H1 (cell line): ENCODE results near the gene GPNMB. TPM values are rescaled to one million over a fixed set of nuclear protein-coding genes. Genes with fewer than 3 reads are reported as not detected.

Experiments used
- CTCF ChIA-PET: fragments of 300-600 bp; sonication (Branson Sonifier 250); formaldehyde crosslinking; loops from one replicate; lab custom pipeline; 2021; ENCODE audit not compliant: partially characterized antibody; lab: Charles Lee
- POLR2A ChIA-PET: fragments of 300-600 bp; sonication (Branson Sonifier 250); formaldehyde crosslinking; loops from one replicate; lab custom pipeline; 2021; ENCODE audit warnings: inconsistent platforms; ENCODE audit not compliant: partially characterized antibody; lab: Charles Lee
- DNase-seq, 2 experiments: peaks; one replicate each; pipeline versions ENCODE4 v3.0.0 to v3.0.0-alpha.2; 2010 to 2022; ENCODE audit warnings: low spot score in 2 of 2, low read depth in 1 of 2, mixed read lengths in 1 of 2
- FAIRE-seq: peaks from 2 replicates; lab custom pipeline; 2011; peaks lifted over from hg19 to GRCh38; lab: Jason Lieb, UNC
- H2AFZ ChIP-seq: 2 replicates; pipeline ENCODE4 v1.8.1; 2012; ENCODE audit warnings: low read length, inconsistent platforms
- H2AK5ac ChIP-seq: 2 replicates; pipeline ENCODE4 v1.6.1; 2013; ENCODE audit warnings: low read depth, low read length
- H2BK120ac ChIP-seq: replicated peaks from 2 replicates; pipeline ENCODE3; 2013; ENCODE audit warnings: low read depth, low read length, inconsistent platforms
- H2BK12ac ChIP-seq: 2 replicates; pipeline ENCODE4 v1.6.1; 2013; ENCODE audit warnings: low read depth, low read length
- H2BK15ac ChIP-seq: 2 replicates; pipeline ENCODE4 v1.6.1; 2013; ENCODE audit warnings: low read length
- H2BK20ac ChIP-seq: 2 replicates; pipeline ENCODE4 v1.6.1; 2013; ENCODE audit warnings: low read length
- H2BK5ac ChIP-seq: 2 replicates; pipeline ENCODE4 v1.6.1; 2013; ENCODE audit warnings: low read depth, low read length
- H3K14ac ChIP-seq: 2 replicates; pipeline ENCODE4 v1.6.1; 2013; ENCODE audit warnings: inconsistent platforms; ENCODE audit not compliant: insufficient read length
- H3K18ac ChIP-seq: 2 replicates; pipeline ENCODE4 v1.6.1; 2013; ENCODE audit warnings: low read length; ENCODE audit errors: extremely low read depth
- H3K23ac ChIP-seq: 2 replicates; pipeline ENCODE4 v1.6.1; 2013; ENCODE audit warnings: inconsistent platforms; ENCODE audit not compliant: insufficient read length
- H3K23me2 ChIP-seq: 2 replicates; pipeline ENCODE4 v1.6.1; 2013; ENCODE audit warnings: low read depth, low read length
- H3K27ac ChIP-seq: 2 replicates; pipeline ENCODE4 v1.6.1; 2011; ENCODE audit warnings: low read depth, low read length, inconsistent platforms
- H3K27me3 ChIP-seq, 4 experiments: replicated peaks in 1 of 4; 1 replicate in 1 of 4; 2 replicates in 3 of 4; pipeline versions ENCODE4 v1.6.1 to v1.8.1; 2011 to 2013; ENCODE audit warnings: low read length in 3 of 4, mild to moderate bottlenecking in 3 of 4, inconsistent platforms in 2 of 4, mixed read lengths in 2 of 4, moderate library complexity in 1 of 4; ENCODE audit not compliant: control insufficient read depth in 3 of 4, insufficient read depth in 3 of 4; ENCODE audit errors: extremely low read depth in 1 of 4
- H3K36me3 ChIP-seq, 4 experiments: 2 replicates each; pipeline versions ENCODE4 v1.6.1 to v1.8.1; 2011 to 2013; ENCODE audit warnings: mild to moderate bottlenecking in 4 of 4, low read length in 3 of 4, moderate library complexity in 2 of 4, control low read depth in 1 of 4, inconsistent platforms in 1 of 4; ENCODE audit not compliant: insufficient read depth in 4 of 4, control insufficient read depth in 2 of 4
- H3K4ac ChIP-seq: replicated peaks from 2 replicates; pipeline ENCODE3; 2013; ENCODE audit warnings: low read length, low read depth, mixed read lengths, inconsistent platforms; ENCODE audit not compliant: insufficient read length
- H3K4me1 ChIP-seq, 4 experiments: replicated peaks in 1 of 4; 1 replicate in 1 of 4; 2 replicates in 3 of 4; pipeline versions ENCODE4 v1.6.1 to v1.8.1; 2011 to 2013; ENCODE audit warnings: low read length in 3 of 4, inconsistent platforms in 2 of 4, mixed read lengths in 1 of 4; ENCODE audit not compliant: insufficient read depth in 4 of 4, control insufficient read depth in 3 of 4
- H3K4me2 ChIP-seq, 2 experiments: 2 replicates each; pipeline versions ENCODE4 v1.6.1 to v1.8.1; 2011 to 2013; ENCODE audit warnings: low read depth in 2 of 2, low read length in 2 of 2, control low read depth in 1 of 2, inconsistent platforms in 1 of 2, mild to moderate bottlenecking in 1 of 2; ENCODE audit not compliant: insufficient read depth in 1 of 2
- H3K4me3 ChIP-seq, 4 experiments: fragments of 200-600, 300-600 bp in 1 of 4; sonication (generic), shearing (Covaris generic), sonication (Bioruptor Twin) in 1 of 4; 2 replicates each; pipeline versions ENCODE4 v1.5.1 to v1.8.1; 2011 to 2016; ENCODE audit warnings: low read length in 4 of 4, low read depth in 3 of 4, control low read depth in 2 of 4, inconsistent platforms in 2 of 4, mild to moderate bottlenecking in 2 of 4, mixed read lengths in 1 of 4, moderate library complexity in 1 of 4; ENCODE audit not compliant: insufficient read depth in 2 of 4; ENCODE audit errors: extremely low read depth in 1 of 4
- H3K56ac ChIP-seq: replicated peaks from 2 replicates; pipeline ENCODE3; 2013; ENCODE audit warnings: low read depth, mild to moderate bottlenecking, mixed read lengths, low read length, inconsistent platforms; ENCODE audit not compliant: insufficient read length
- H3K79me1 ChIP-seq: 2 replicates; pipeline ENCODE4 v1.6.1; 2013; ENCODE audit warnings: low read depth, low read length, control low read depth
- H3K79me2 ChIP-seq, 2 experiments: 2 replicates each; pipeline versions ENCODE4 v1.6.1 to v1.8.1; 2012 to 2013; ENCODE audit warnings: low read length in 2 of 2, mild to moderate bottlenecking in 2 of 2, inconsistent platforms in 1 of 2; ENCODE audit not compliant: insufficient read depth in 2 of 2, control insufficient read depth in 1 of 2
- H3K9ac ChIP-seq, 4 experiments: replicated peaks in 1 of 4; 1 replicate in 1 of 4; 2 replicates in 3 of 4; pipeline versions ENCODE4 v1.6.1 to v1.8.1; 2011 to 2013; ENCODE audit warnings: low read depth in 3 of 4, low read length in 3 of 4, control low read depth in 2 of 4, mild to moderate bottlenecking in 2 of 4, moderate library complexity in 2 of 4, inconsistent platforms in 1 of 4; ENCODE audit errors: extremely low read depth in 1 of 4
- H3K9me3 ChIP-seq, 2 experiments: 2 replicates each; pipeline versions ENCODE4 v1.6.1 to v1.8.1; 2012 to 2013; ENCODE audit warnings: mild to moderate bottlenecking in 2 of 2, moderate library complexity in 2 of 2, control low read depth in 1 of 2, inconsistent platforms in 1 of 2, low read depth in 1 of 2, low read length in 1 of 2, mixed read lengths in 1 of 2; ENCODE audit not compliant: insufficient read depth in 2 of 2
- H4K20me1 ChIP-seq, 2 experiments: replicated peaks in 1 of 2; 2 replicates each; pipeline versions ENCODE3 to v1.8.1; 2011 to 2013; ENCODE audit warnings: inconsistent platforms in 2 of 2, low read length in 2 of 2, mild to moderate bottlenecking in 1 of 2; ENCODE audit not compliant: insufficient read depth in 2 of 2, control insufficient read depth in 1 of 2
- H4K5ac ChIP-seq: 2 replicates; pipeline ENCODE4 v1.6.1; 2013; ENCODE audit warnings: low read length, low read depth, mixed read lengths, inconsistent platforms; ENCODE audit not compliant: insufficient read length
- H4K8ac ChIP-seq: 2 replicates; pipeline ENCODE4 v1.8.0; 2013; ENCODE audit warnings: mild to moderate bottlenecking, moderate library complexity, low read length, inconsistent platforms; ENCODE audit not compliant: insufficient read depth; ENCODE audit errors: extremely low read depth
- H4K91ac ChIP-seq: replicated peaks from 2 replicates; pipeline ENCODE3; 2013; ENCODE audit warnings: low read length, mixed read lengths, inconsistent platforms; ENCODE audit not compliant: insufficient read length
- CEBPB ChIP-seq: IDR thresholded peaks from 2 replicates; pipeline ENCODE4 v1.6.1; 2012; ENCODE audit warnings: low read depth, low read length
- JUND ChIP-seq: IDR thresholded peaks from 2 replicates; pipeline ENCODE4 v1.6.1; 2011; ENCODE audit warnings: mild to moderate bottlenecking, improper control_type of control experiment, low read length
- RAD21 ChIP-seq, 2 experiments: IDR thresholded peaks in 1 of 2; conservative IDR thresholded peaks in 1 of 2; 2 replicates each; pipeline ENCODE4 v1.6.1; 2011; ENCODE audit warnings: low read depth in 2 of 2, low read length in 2 of 2, improper control_type of control experiment in 1 of 2, inconsistent platforms in 1 of 2, mild to moderate bottlenecking in 1 of 2, moderate library complexity in 1 of 2
- WGBS, 2 experiments: shearing (Covaris generic) in 1 of 2; methylation state at CpG; one replicate each; pipeline versions ENCODE4 v1.1.6 to v1.1.7; 2013 to 2015; ENCODE audit warnings: low lambda C conversion rate in 2 of 2, mixed read lengths in 2 of 2, inconsistent platforms in 1 of 2, low coverage in 1 of 2, missing lambda C conversion rate in 1 of 2; ENCODE audit not compliant: insufficient replicate concordance in 2 of 2, insufficient coverage in 1 of 2, insufficient read length in 1 of 2; ENCODE audit errors: extremely low coverage in 1 of 2, missing lambda C conversion rate in 1 of 2; 5-methylcytosine and 5-hydroxymethylcytosine counted together
- polyA plus RNA-seq, 7 experiments: library from polyadenylated mRNA; depleted of rRNA in 3 of 7; stranded (reverse) in 5 of 7; unstranded in 2 of 7; fragments of >200 nt in 5 of 7; fragments of 200-250 nt in 2 of 7; gene quantifications; 1 replicate in 5 of 7; 2 replicates in 1 of 7; 4 replicates in 1 of 7; pipeline versions ENCODE4 v1.2.1 to v1.2.3, GENCODE V29; 2011 to 2013; ENCODE audit warnings: missing spikeins in 2 of 7, mixed read lengths in 2 of 7
- total RNA-seq: library from RNA; stranded (reverse); fragmentation: NEBNext Ultra II Directional; extraction: Animal tissue kit (Norgen Biotek cat#: 25700); gene quantifications from 2 replicates; pipeline ENCODE4 v1.2.1, GENCODE V29; 2021
- TF ChIP-seq, protein P1 (sequence below), 3 experiments: IDR thresholded peaks; 1 replicate in 2 of 3; 2 replicates in 1 of 3; pipeline versions ENCODE4 v1.5.1 to v1.6.1; 2011; ENCODE audit warnings: low read length in 3 of 3, mild to moderate bottlenecking in 3 of 3, inconsistent platforms in 2 of 3, low read depth in 1 of 3, moderate library complexity in 1 of 3; ENCODE audit not compliant: insufficient read depth in 1 of 3; ENCODE audit errors: control extremely low read depth in 1 of 3

The GPNMB gene
- total and polyA plus RNA-seq, 2 of the 8 experiments (the other 6 are each of a cell fraction or from before 2014, with no cell fraction given), result 1.1 to 1.4 TPM

DNA sequence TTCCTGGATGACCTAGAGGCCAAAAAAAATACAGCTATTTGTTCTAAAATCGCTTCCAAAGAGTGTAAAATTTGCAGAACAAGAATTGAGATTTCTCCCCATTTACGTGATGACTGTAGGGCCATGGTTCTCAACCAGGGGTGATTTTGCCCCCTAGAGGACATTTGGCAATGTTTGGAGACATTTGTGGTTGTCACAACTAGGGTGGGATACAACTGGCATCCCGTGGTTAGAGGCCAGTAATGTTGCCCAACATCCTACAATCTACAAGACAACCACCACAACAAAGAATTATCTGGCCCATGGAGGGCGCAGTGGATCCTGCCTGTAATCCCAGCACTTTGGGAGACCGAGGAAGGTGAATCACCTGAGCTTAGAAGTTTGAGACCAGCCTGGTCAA is 29.8 kb downstream of the GPNMB start:
- FAIRE-seq, result no peak
- Histone ChIP-seq H4K20me1 (no peaks in the 10 kb centered on the region), H3K79me2 (no peaks in the 10 kb centered on the region), H3K4me1 (peaks cover 0 to 3% (median 0%) of the 10 kb centered on the region in 4 experiments; a peak in 1 of 7 replicates), H2BK5ac (no peak overlapping the region), H3K9ac (no peak overlapping the region), H2BK12ac (no peak overlapping the region), H3K23me2 (no peaks in the 10 kb centered on the region), H3K27me3 (no peaks in the 10 kb centered on the region)
- peak in 1 of 2 experiments; percentile 17 for DNase-seq
- CTCF ChIA-PET, result interaction anchor here (0.6 to 14.1 kb wide), 25 partner anchors 9 to 458 kb away, joined by 3 to 241 read pairs (median 4); partner anchors contain the start of genes MALSU1 and STK31
- peak in 1 of 2 experiments; percentile 41; a peak in 1 of 4 replicates for TF ChIP-seq RAD21 (IDR thresholded peaks at IDR 0.05 in 1 of 2, conservative IDR thresholded peaks at IDR 0.05 in 1 of 2; ENCODE audit: low read depth in 2 of 2, low read length in 2 of 2)
- TF ChIP-seq, protein P1, sequence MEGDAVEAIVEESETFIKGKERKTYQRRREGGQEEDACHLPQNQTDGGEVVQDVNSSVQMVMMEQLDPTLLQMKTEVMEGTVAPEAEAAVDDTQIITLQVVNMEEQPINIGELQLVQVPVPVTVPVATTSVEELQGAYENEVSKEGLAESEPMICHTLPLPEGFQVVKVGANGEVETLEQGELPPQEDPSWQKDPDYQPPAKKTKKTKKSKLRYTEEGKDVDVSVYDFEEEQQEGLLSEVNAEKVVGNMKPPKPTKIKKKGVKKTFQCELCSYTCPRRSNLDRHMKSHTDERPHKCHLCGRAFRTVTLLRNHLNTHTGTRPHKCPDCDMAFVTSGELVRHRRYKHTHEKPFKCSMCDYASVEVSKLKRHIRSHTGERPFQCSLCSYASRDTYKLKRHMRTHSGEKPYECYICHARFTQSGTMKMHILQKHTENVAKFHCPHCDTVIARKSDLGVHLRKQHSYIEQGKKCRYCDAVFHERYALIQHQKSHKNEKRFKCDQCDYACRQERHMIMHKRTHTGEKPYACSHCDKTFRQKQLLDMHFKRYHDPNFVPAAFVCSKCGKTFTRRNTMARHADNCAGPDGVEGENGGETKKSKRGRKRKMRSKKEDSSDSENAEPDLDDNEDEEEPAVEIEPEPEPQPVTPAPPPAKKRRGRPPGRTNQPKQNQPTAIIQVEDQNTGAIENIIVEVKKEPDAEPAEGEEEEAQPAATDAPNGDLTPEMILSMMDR (IDR thresholded peaks at IDR 0.05; ENCODE audit: control extremely low read depth in 1 of 3, insufficient read depth in 1 of 3, low read depth in 1 of 3, low read length in 3 of 3), result peak in 2 of 3 experiments; percentile 53 to 55; a peak in 3 of 4 replicates
- TF ChIP-seq JUND, result no peak
- TF ChIP-seq CEBPB, result peak; percentile 87
- TF ChIP-seq, all 59 proteins: peak for 3
- Histone ChIP-seq H3K9me3 (no peaks in the 10 kb centered on the region), H4K8ac (no peak overlapping the region), H2AK5ac (no peak overlapping the region), H4K91ac (no peak overlapping the region), H2AFZ (no peak overlapping the region), H3K27ac (no peak overlapping the region), H3K23ac (no peak overlapping the region), H3K56ac (no peak overlapping the region), H3K4me3 (no peak overlapping the region), H3K4ac (no peak overlapping the region), H2BK15ac (no peak overlapping the region), H2BK20ac (no peak overlapping the region), H3K18ac (no peak overlapping the region), H3K14ac (no peak overlapping the region), H3K79me1 (no peaks in the 10 kb centered on the region), H3K36me3 (no peaks in the 10 kb centered on the region), H2BK120ac (no peak overlapping the region), H4K5ac (no peak overlapping the region), H3K4me2 (no peak overlapping the region)
- POLR2A ChIA-PET, result no interaction called here
- 71% methylated on average over 5 of the region's 5 CpGs; no CpG with 5 or more reads in 1 of the 2 experiments for WGBS, 2 experiments
